Stimulated activated naive CD4-positive, alpha-beta T cell (primary cell): Measurements from ENCODE around the gene ISYNA1.

Source experiments
- DNase-seq, 6 experiments: peaks; one replicate each; lab custom pipeline; 2025; lab: John Stamatoyannopoulos, UW

ISYNA1 gene

GRCh38 chr19:18392417-18392816 is 45.5 kb downstream of the ISYNA1 start:
- DNase-seq = no peak

DNA sequence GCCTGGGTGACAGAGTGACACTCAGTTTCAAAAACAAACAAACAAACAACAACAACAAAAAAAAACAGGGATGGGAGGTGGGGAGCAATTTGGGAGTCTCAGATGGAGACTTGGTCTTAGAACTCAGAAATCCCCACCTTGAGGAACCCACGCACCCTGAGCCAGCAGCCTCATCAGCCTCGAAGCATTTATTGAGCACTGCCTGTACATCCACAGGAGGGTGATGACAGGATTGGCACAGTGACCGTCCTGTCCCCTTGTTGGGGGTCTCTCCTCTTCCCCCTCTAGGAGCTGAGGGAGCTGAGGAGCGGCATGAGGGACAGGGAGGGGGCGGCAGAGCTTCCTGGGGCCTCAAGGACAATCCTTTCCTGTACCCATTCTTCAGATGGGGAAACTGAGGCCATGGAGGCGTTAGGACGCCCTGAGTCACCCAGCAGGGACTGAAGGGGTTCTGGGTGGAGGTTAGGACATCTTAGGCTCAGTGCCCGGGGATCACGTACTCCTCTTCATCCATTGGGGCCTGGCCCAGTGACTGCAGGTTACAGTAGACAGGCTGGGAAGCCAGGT is 46.3 kb downstream of the ISYNA1 start:
- no peak for DNase-seq

- no peak for DNase-seq
These were observed 47.6 kb downstream of the ISYNA1 start for GRCh38 chr19:18390065-18390907.

DNA sequence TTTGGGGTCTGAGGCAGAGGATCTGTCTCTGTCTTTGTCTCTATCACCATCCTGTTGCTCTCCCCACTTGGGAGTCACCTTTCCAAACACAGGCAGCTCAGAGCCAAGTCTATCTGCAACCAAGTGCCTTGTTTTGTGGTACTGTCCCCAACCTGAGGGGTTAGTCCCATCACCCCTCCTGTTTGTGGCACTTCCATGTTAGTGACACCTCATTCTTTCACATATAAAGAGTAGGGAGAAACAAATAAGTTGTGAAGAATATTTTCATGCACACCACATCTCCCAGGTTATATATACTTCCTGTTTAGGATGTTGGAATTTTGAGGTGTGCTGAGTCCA is 48.2 kb downstream of the ISYNA1 start:
- DNase-seq = no peak

- no peak for DNase-seq
These were observed 48.8 kb downstream of the ISYNA1 start for GRCh38 chr19:18388960-18389725.

- peak; percentile 36 to 78 (median 67) for DNase-seq
These were observed 49.6 kb downstream of the ISYNA1 start for GRCh38 chr19:18388100-18388959.

DNA sequence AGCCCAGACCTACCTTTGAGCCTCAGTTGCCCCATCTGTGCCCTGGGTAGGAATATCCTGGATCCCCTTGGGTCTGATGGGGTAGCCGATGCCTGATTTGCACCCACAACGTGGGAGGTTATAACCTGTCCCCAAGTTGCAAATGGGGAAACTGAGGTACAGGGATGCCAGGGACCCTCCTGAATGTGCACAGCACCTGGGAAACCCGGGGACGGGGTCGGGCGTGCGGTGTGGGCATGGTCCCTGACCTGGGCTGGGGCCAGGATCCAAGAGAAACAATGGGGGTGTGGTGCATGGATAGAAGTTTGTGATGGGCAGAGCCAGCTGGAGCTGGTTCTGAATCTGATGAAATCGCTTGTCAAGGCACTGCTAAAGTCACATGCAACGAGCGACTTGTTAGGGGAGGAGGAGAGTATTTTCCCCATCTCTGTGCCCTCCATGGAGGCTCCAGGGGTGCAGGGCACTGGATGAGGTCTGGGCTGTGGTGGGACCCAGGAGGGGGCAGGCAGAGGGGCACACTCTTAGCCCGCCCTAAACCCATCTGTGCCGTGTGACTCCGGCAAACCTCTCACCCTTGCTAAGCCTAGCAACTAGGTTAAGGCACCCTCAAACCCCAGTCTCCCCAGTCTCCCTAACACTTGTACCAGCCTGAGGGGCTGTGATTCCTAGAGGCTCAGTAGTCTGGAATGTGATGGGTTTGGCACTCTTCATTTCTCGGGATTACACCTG is 51.2 kb downstream of the ISYNA1 start:
- no peak for DNase-seq

GRCh38 chr19:18385675-18386542 is 52.0 kb downstream of the ISYNA1 start, which contains the start of gene GDF15:
GDF15 (plus strand) TSS chr19:18386158; CDS start chr19:18386190, 32 bp downstream.
- DNase-seq = peak in 1 of 6 experiments; percentile 7

DNA sequence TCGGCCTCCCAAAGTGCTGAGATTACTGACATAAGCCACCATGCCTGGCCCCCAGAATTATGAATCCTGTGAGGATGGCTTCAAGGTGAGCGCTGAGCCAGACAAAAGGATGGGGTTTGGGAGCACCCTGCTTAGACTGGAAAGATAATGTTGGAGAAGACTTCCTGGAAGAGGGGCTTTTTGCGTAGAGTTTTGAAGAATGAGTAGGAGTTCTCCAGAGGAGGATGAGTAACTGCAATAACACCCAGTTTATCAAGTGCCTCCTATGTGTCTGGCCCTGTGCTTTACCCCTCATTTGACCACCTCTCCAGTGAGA is 52.6 kb downstream of the ISYNA1 start:
- no peak for DNase-seq

DNA sequence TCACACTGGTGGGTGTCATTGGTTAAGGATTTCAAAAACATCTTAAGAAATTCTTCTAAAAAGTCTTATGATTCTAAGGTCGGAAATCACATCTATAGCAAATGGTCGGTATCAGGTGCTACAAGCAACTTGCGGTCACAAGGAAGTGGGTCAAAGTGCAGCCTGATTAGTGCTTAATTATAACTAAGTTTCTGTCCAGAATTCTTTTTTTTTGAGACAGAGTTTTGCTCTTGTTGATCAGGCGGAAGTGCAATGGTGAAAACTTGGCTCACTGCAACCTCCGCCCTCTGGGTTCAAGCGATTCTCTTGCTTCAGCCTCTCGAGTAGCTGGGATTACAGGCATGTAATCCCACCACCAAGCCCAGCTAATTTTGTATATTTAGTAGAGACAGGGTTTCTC is 53.2 kb downstream of the ISYNA1 start:
- DNase-seq = no peak
